Effector memory CD4-positive, alpha-beta T cell (primary cell): ENCODE data around the gene CDH4.

Source experiments
- DNase-seq, 3 donors: peaks; one replicate each; pipeline ENCODE4 v3.0.0-alpha.2; 2020
- H3K27ac ChIP-seq: 2 replicates; pipeline ENCODE4 v1.7.0; 2013; ENCODE audit warnings: mild to moderate bottlenecking, low read length, moderate library complexity; ENCODE audit not compliant: insufficient read depth, poor library complexity, severe bottlenecking
- H3K27me3 ChIP-seq: replicated peaks from 2 replicates; pipeline ENCODE4 v1.7.0; 2013; ENCODE audit warnings: mild to moderate bottlenecking, low read length; ENCODE audit not compliant: insufficient read depth, control insufficient read depth, poor library complexity, severe bottlenecking
- H3K36me3 ChIP-seq: 2 replicates; pipeline ENCODE4 v1.7.0; 2013; ENCODE audit warnings: mild to moderate bottlenecking, low read length, moderate library complexity; ENCODE audit not compliant: control insufficient read depth, insufficient read depth
- H3K4me1 ChIP-seq: 2 replicates; pipeline ENCODE4 v1.7.0; 2013; ENCODE audit warnings: low read length, mild to moderate bottlenecking; ENCODE audit not compliant: control insufficient read depth, insufficient read depth, poor library complexity, severe bottlenecking
- H3K4me3 ChIP-seq: 2 replicates; pipeline ENCODE4 v1.7.0; 2013; ENCODE audit warnings: low read length, low read depth, mild to moderate bottlenecking; ENCODE audit not compliant: insufficient read depth, poor library complexity, severe bottlenecking
- H3K9me3 ChIP-seq: 2 replicates; pipeline ENCODE4 v1.7.0; 2013; ENCODE audit warnings: mild to moderate bottlenecking, low read length, moderate library complexity; ENCODE audit not compliant: control insufficient read depth

The CDH4 gene

DNA sequence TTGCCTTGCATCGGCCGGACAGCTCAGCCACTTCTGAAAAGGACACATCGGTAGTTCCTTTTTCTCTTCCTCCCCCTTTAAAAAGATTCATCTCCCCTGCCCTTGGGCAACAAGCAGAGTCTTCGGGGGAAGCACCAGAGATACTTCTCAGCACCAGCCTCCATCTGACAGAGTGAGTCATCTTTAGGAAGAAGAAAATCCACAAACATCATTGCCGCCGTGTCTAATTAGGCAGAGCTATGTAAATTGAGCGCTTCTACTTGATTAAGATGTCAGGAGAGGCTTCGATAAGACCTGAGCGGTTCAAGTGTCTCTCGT is 627.2 kb downstream of the CDH4 start:
- no peak overlapping the region for H3K4me3 ChIP-seq
- no peaks in the 10 kb centered on the region for H3K9me3 ChIP-seq

DNA sequence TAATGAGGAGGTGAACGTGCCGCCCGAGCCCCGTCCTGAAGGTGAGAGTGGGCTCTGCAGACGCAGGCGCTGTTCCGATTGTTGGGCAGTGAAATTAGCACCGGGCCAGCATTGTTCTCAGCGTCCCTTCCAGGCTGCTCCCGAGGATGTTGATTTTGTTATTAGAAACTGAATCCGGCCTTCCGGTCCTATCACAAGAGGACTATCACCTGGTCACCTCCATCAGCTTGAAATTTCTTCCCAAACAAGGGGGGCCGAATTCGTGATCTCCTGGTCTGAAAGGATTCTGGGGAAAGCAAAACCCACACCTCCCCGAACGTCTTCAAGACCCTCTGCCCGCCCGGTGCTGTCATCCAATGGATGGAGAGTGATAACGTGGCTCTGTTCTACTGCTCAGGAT is 627.6 kb downstream of the CDH4 start:
- no peak overlapping the region for H3K4me3 ChIP-seq
- H3K9me3 ChIP-seq: no peaks in the 10 kb centered on the region
- no peaks in the 10 kb centered on the region for H3K4me1 ChIP-seq
- no peak for DNase-seq
- H3K27ac ChIP-seq: no peak overlapping the region
- H3K27me3 ChIP-seq: no peaks in the 10 kb centered on the region
- no peaks in the 10 kb centered on the region for H3K36me3 ChIP-seq

More for the DNA sequence above, 627.2 kb downstream of the CDH4 start:
- no peak overlapping the region for H3K27ac ChIP-seq
- H3K4me1 ChIP-seq: no peaks in the 10 kb centered on the region
- H3K36me3 ChIP-seq: no peaks in the 10 kb centered on the region
- no peaks in the 10 kb centered on the region for H3K27me3 ChIP-seq
- no peak for DNase-seq

DNA sequence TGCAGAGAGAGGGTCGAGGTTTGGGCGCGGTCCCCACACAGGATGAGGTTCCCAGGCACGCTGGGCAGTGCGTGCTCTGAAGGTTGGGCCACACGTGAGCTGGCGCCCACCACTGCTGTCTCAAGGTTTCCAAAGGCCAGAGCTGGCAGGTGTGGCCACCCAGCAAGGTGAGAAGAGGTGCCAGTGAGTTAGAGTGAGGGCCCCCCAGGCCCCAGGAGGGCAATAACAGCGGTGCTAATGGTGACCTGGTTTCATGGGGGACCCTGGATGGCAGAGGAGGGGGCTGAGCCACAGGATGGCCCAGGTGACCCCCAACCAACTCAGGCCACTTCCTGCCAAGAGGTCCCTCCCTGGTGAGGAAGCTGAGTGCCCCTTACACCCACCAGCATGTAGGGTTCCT is 628.6 kb downstream of the CDH4 start:
- Histone ChIP-seq H3K27ac (no peak overlapping the region), H3K9me3 (no peaks in the 10 kb centered on the region), H3K4me1 (no peaks in the 10 kb centered on the region), H3K27me3 (no peaks in the 10 kb centered on the region), H3K4me3 (no peak overlapping the region), H3K36me3 (no peaks in the 10 kb centered on the region)
- no peak for DNase-seq

DNA sequence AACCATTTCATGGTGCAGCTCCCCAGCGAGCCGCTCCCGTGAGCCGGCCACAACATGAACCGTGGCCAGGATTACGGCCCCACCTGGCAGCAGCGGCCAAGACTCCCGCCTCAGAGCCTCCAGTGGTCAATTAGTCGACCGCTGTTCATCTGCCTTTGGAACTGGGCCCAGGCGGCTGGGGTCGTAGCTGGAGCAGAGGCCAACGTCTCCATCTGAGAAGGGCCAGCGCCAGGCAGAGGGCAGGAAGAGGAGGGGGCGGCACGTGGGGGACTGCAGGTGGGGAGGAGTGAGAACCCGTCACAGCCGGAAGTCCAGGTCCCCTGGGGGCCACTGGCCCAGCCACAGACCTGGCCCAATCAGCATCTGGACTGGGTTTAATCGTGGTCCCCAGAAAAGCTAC is 629.4 kb downstream of the CDH4 start:
- Histone ChIP-seq H3K9me3 (no peaks in the 10 kb centered on the region), H3K27me3 (no peaks in the 10 kb centered on the region), H3K4me1 (no peaks in the 10 kb centered on the region), H3K27ac (no peak overlapping the region), H3K36me3 (no peaks in the 10 kb centered on the region), H3K4me3 (no peak overlapping the region)
- DNase-seq: no peak

DNA sequence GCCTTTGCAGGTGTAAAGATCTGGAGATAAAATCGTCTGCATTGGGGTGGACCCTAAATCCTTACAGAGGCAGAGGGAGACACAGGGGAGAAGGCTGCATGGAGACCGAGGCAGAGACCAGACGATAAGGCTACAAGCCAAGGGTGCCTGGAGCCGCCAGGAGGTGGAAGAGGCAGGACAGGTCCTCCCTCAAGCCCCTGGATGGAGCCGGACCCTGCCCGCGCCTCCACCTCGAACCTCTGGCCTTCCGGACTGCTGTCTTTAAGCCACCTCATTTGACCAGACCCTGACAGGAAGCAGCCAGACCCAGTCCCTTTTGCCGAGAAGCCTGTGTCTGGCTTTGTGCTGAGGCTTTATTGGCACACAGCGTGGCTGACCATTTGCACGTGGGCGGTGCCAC is 629.8 kb downstream of the CDH4 start:
- no peaks in the 10 kb centered on the region for H3K36me3 ChIP-seq
- H3K4me1 ChIP-seq: no peaks in the 10 kb centered on the region
- no peaks in the 10 kb centered on the region for H3K27me3 ChIP-seq
- no peak for DNase-seq
- no peak overlapping the region for H3K4me3 ChIP-seq
- no peak overlapping the region for H3K27ac ChIP-seq
- no peaks in the 10 kb centered on the region for H3K9me3 ChIP-seq

DNA sequence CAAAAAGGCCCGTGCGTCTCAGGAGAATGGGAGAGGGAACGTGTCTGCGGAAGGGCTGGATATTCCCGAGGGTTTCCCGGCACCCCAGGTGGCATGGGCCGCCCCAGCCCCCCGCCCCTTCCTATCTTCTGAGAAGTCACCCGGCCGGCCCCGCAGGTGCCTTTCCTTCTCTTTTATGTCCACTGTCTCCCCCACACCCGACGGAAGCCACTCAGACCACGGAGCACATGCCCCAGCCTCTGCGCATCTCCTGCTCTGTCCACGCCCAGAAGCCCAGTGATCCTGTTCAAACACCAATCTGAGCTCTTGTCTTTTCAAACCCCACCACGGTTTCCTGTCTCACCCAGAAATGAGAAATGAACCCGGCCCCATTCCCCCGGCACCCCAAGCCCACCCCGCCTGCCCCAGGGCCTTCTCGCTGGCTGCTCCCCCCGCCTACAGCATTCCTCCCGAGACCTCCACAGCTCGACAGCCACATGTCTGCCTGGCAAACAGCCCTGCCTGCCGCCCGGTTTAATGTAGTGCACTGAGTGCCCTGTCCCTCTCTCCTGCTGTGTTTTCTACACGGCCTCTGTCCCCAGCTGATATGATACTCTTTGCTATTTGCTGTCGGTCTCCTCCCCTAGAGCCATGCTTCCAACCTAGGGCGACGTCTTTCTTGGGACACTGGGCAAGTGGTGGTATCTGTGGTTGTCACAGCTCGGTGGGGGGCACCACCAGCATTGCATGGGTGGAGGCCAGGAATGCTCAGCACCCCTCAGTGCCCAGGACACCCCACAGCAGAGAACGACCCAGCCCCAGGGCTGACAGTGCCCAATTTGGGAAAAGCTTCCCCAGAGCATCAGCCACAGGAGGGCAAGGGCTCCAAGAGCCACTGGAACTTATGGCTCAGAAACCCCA is 630.9 kb downstream of the CDH4 start:
- H3K9me3 ChIP-seq: no peaks in the 10 kb centered on the region
- no peaks in the 10 kb centered on the region for H3K4me1 ChIP-seq
- DNase-seq: no peak
- H3K4me3 ChIP-seq: no peak overlapping the region
- no peaks in the 10 kb centered on the region for H3K36me3 ChIP-seq
- H3K27me3 ChIP-seq: no peaks in the 10 kb centered on the region
- H3K27ac ChIP-seq: no peak overlapping the region

DNA sequence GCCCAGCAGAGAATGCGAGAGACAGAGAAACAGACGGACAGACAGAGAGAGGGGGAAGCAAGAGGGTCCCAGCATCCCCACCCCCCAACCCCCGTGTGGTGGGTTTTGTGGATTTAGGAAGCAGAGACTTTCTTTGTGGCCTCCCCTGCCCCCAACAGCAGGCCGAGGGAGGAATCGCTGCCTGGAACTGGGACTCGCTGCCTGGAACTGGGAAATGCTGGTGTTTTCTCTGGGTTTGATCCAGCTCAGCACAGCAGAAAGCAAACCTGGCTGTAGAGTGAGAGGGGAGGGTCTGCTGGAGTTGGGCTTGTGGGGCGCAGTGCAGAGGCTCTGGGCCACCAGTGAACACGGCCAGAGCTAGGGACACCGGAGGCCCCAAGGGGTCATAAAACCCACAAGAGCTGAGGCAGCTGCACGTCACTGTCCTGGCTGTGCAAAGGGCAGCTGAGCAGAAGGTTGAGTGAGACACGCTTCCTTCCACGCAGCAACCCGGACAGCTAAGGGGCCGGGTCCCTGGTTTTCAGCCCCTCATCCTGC is 631.9 kb downstream of the CDH4 start:
- H3K36me3 ChIP-seq: no peaks in the 10 kb centered on the region
- no peak overlapping the region for H3K4me3 ChIP-seq
- H3K27ac ChIP-seq: no peak overlapping the region
- no peak for DNase-seq
- H3K9me3 ChIP-seq: no peaks in the 10 kb centered on the region
- H3K27me3 ChIP-seq: no peaks in the 10 kb centered on the region
- H3K4me1 ChIP-seq: no peaks in the 10 kb centered on the region

DNA sequence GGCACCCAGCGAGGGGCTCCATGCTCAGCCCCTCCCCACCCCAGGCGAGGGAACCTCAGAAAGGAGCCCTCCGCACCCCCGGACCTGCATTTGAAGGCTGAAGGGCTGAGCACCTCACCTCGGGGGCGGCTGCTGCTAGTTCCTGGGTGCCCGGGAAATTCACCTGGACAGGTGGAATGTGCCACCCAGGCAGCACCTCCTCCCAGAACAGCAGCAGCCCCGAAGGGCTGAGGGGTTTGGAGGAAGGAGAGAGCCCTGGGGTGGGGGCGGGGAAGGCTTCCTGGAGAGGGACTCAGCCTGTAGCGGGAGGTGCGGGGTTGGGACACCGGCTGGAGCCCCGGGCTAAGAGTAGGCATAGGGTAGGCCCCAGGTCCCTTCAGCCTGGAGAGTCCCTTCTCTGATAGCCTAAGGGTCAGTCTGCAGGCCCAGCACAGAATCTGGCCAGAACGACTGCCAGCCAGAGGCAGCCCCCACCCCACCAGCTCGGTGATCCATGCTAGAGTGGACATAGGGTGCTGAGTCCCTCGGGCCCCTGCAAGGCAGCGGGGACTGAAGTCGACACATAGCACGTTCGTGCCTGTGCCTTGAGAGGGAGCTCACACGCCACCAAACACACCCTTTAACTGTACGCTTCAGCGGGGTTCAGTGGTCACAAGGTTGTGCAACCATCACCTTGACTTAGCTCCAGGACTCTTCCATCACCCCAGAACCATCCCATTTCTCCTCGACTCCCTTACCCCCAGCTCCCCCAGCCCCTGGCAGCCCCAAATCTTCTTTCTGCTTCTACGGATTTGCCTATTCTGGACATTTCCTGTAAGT is 632.7 kb downstream of the CDH4 start:
- no peak overlapping the region for H3K4me3 ChIP-seq
- no peak for DNase-seq

DNA sequence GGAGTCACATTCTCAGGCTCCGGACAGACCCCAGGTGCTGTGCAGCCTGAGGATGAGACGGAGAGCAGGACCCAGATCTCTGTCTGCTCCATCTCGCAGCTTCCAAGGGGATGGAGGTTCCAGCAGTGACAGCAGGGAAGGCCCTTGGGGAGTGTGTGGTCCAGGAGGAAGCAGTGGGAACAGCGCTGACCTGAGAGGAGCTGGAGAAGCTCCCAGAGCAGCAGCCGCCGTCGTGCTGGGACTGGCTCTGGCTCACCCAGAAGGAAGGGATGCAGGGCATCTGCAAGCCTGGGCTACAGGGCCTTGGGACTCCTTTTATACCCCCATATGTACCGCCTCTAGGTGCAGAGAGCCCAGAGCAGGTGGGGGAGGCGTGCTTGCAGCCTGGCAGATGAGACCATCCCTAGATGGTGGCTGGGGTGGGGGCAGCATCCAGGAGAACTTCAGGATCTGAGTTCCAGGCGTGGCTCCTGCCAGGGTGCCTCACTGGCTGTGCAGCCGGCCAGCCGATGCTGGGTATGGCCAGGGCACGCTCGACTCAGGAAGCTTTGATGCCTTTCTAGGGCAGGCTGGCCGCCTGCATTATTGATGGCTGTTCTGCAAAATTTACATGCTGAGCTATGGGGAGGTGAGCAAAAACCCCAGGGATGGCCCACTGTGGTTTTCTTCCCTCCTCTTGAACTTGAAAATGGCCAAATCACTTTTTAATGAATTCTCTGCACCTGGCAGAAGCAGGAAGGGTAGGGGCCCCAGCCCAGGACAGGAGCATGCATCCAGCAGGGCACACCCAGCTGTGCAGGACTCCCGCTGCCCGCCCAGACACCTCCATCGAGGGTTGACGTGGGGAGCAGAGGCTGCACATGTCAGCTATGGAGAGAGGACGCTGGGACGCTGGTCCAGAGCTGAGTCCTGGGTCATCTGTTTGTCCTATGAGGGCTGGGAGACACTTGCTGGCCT is 634.0 kb downstream of the CDH4 start:
- no peaks in the 10 kb centered on the region for H3K27me3 ChIP-seq
- no peak overlapping the region for H3K27ac ChIP-seq
- H3K4me3 ChIP-seq: no peak overlapping the region
- no peaks in the 10 kb centered on the region for H3K9me3 ChIP-seq
- no peak for DNase-seq
- no peaks in the 10 kb centered on the region for H3K36me3 ChIP-seq
- no peaks in the 10 kb centered on the region for H3K4me1 ChIP-seq

More for the DNA sequence above, 632.7 kb downstream of the CDH4 start:
- no peaks in the 10 kb centered on the region for H3K4me1 ChIP-seq
- H3K27ac ChIP-seq: no peak overlapping the region
- no peaks in the 10 kb centered on the region for H3K9me3 ChIP-seq
- H3K36me3 ChIP-seq: no peaks in the 10 kb centered on the region
- no peaks in the 10 kb centered on the region for H3K27me3 ChIP-seq
